HL-60 (cell line): Measurements from ENCODE around the gene FBXO34.

Experiments used
- DNase-seq, 2 experiments: peaks; one replicate each; pipeline ENCODE4 v3.0.0-alpha.2; 2010 to 2020; ENCODE audit warnings: low read depth in 1 of 2, low spot score in 1 of 2
- H3K27ac ChIP-seq: fragments of 250-450 bp; sonication (Bioruptor Pico); replicated peaks from 2 replicates; pipeline ENCODE4 v1.5.1; 2020; ENCODE audit warnings: mild to moderate bottlenecking, moderate library complexity
- H3K27me3 ChIP-seq: fragments of 250-450 bp; sonication (Bioruptor Pico); 2 replicates; pipeline ENCODE4 v1.5.1; 2021; ENCODE audit warnings: mild to moderate bottlenecking, moderate library complexity; ENCODE audit not compliant: insufficient read depth, poor library complexity, severe bottlenecking
- H3K4me3 ChIP-seq: replicated peaks from 2 replicates; pipeline ENCODE4 v1.5.1; 2011; ENCODE audit warnings: mild to moderate bottlenecking, control low read depth, low read length; ENCODE audit not compliant: insufficient read depth
- GABPA ChIP-seq: IDR thresholded peaks from 2 replicates; pipeline ENCODE4 v1.6.1; 2012; ENCODE audit warnings: low read depth
- POLR2AphosphoS5 ChIP-seq: IDR thresholded peaks from 2 replicates; pipeline ENCODE4 v1.6.1; 2012; ENCODE audit warnings: low read depth
- SPI1 ChIP-seq: IDR thresholded peaks from 2 replicates; pipeline ENCODE4 v1.6.1; 2012; ENCODE audit warnings: low read depth, mild to moderate bottlenecking, borderline replicate concordance
- TF ChIP-seq, protein P1 (sequence below): IDR thresholded peaks from 2 replicates; pipeline ENCODE4 v1.6.1; 2012; ENCODE audit warnings: low read depth; ENCODE audit not compliant: insufficient replicate concordance
- TF ChIP-seq, protein P2 (sequence below): IDR thresholded peaks from one replicate; pipeline ENCODE4 v1.5.1; 2011; ENCODE audit warnings: low read length, control low read depth, inconsistent platforms; ENCODE audit not compliant: insufficient read depth

FBXO34 gene

GRCh38 chr14:55347748-55348147 lies 76.5 kb downstream of the FBXO34 start:
- Histone ChIP-seq H3K4me3 (no peak overlapping the region), H3K27me3 (no peaks in the 10 kb centered on the region), H3K27ac (no peak overlapping the region)
- TF ChIP-seq, protein P1, sequence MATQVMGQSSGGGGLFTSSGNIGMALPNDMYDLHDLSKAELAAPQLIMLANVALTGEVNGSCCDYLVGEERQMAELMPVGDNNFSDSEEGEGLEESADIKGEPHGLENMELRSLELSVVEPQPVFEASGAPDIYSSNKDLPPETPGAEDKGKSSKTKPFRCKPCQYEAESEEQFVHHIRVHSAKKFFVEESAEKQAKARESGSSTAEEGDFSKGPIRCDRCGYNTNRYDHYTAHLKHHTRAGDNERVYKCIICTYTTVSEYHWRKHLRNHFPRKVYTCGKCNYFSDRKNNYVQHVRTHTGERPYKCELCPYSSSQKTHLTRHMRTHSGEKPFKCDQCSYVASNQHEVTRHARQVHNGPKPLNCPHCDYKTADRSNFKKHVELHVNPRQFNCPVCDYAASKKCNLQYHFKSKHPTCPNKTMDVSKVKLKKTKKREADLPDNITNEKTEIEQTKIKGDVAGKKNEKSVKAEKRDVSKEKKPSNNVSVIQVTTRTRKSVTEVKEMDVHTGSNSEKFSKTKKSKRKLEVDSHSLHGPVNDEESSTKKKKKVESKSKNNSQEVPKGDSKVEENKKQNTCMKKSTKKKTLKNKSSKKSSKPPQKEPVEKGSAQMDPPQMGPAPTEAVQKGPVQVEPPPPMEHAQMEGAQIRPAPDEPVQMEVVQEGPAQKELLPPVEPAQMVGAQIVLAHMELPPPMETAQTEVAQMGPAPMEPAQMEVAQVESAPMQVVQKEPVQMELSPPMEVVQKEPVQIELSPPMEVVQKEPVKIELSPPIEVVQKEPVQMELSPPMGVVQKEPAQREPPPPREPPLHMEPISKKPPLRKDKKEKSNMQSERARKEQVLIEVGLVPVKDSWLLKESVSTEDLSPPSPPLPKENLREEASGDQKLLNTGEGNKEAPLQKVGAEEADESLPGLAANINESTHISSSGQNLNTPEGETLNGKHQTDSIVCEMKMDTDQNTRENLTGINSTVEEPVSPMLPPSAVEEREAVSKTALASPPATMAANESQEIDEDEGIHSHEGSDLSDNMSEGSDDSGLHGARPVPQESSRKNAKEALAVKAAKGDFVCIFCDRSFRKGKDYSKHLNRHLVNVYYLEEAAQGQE, result no peak
- TF ChIP-seq SPI1 (no peak), GABPA (no peak), POLR2AphosphoS5 (no peak)
- TF ChIP-seq, protein P2, sequence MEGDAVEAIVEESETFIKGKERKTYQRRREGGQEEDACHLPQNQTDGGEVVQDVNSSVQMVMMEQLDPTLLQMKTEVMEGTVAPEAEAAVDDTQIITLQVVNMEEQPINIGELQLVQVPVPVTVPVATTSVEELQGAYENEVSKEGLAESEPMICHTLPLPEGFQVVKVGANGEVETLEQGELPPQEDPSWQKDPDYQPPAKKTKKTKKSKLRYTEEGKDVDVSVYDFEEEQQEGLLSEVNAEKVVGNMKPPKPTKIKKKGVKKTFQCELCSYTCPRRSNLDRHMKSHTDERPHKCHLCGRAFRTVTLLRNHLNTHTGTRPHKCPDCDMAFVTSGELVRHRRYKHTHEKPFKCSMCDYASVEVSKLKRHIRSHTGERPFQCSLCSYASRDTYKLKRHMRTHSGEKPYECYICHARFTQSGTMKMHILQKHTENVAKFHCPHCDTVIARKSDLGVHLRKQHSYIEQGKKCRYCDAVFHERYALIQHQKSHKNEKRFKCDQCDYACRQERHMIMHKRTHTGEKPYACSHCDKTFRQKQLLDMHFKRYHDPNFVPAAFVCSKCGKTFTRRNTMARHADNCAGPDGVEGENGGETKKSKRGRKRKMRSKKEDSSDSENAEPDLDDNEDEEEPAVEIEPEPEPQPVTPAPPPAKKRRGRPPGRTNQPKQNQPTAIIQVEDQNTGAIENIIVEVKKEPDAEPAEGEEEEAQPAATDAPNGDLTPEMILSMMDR, result no peak
- no peak for DNase-seq

- DNase-seq, result no peak
- Histone ChIP-seq H3K4me3 (no peak overlapping the region), H3K27ac (no peak overlapping the region), H3K27me3 (no peaks in the 10 kb centered on the region)
- TF ChIP-seq SPI1 (peak; percentile 22; the same call in 1 of the 2 replicates), GABPA (no peak), POLR2AphosphoS5 (no peak)
- TF ChIP-seq, protein P2, result no peak
- TF ChIP-seq, protein P1, result no peak
These were observed 77.7 kb downstream of the FBXO34 start for GRCh38 chr14:55348766-55349453.

- Histone ChIP-seq H3K27me3 (no peaks in the 10 kb centered on the region), H3K4me3 (no peak overlapping the region), H3K27ac (no peak overlapping the region)
- no peak for DNase-seq
- TF ChIP-seq GABPA (no peak), SPI1 (no peak), POLR2AphosphoS5 (no peak)
- TF ChIP-seq, protein P2, result no peak
- TF ChIP-seq, protein P1, result no peak
These were observed 78.3 kb downstream of the FBXO34 start for GRCh38 chr14:55349565-55349964.
